ENCODE results near the gene SSR1.
"Not testable (repeated sequence)": the region's sequence is repeated elsewhere in the genome, so short reads cannot be mapped to it uniquely, and the experiment has no call there.

The SSR1 gene

DNA sequence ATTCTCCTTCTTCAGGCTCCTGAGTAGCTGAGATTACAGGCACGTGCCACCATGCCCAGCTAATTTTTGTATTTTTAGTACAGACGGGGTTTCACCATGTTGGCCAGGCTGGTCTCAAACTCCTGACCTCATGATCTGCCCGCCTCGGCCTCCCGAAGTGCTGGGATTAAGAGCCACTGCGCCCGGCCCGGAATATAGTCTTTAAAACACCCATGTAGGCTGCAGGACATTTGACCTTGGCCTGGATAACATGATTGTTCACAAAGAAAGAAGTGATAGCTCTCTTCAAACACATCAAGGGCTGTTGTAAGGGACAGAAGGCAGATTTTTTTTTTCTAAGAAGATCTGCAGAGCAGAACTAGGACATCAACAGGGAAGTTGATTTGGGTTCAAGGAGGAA is 38.5 kb downstream of the SSR1 start:
- DNase-seq: not testable (repeated sequence)

DNA sequence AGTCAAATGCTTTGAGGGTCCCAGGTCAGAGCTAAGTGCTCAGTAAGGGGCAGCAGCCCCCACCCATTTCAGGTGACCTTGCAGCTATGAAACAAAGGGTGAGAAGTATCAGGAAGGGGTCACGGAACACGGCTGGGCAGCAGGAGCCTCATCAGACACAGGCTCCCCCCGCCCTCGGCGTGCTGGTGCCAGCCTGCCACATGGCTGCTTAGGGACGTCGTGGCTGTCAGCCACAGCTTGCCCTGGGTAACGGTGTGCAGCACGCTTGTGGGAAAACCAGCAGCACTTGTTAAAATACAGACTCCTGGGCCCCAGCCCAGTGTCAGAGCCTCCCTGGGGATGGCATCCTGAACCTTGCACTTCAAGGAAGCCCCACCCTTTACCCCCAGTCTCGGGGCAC is 39.3 kb downstream of the SSR1 start:
- DNase-seq: no peak

- no peak for DNase-seq
Measured at GRCh38 chr6:7271205-7271534, 41.8 kb downstream of the SSR1 start.

DNA sequence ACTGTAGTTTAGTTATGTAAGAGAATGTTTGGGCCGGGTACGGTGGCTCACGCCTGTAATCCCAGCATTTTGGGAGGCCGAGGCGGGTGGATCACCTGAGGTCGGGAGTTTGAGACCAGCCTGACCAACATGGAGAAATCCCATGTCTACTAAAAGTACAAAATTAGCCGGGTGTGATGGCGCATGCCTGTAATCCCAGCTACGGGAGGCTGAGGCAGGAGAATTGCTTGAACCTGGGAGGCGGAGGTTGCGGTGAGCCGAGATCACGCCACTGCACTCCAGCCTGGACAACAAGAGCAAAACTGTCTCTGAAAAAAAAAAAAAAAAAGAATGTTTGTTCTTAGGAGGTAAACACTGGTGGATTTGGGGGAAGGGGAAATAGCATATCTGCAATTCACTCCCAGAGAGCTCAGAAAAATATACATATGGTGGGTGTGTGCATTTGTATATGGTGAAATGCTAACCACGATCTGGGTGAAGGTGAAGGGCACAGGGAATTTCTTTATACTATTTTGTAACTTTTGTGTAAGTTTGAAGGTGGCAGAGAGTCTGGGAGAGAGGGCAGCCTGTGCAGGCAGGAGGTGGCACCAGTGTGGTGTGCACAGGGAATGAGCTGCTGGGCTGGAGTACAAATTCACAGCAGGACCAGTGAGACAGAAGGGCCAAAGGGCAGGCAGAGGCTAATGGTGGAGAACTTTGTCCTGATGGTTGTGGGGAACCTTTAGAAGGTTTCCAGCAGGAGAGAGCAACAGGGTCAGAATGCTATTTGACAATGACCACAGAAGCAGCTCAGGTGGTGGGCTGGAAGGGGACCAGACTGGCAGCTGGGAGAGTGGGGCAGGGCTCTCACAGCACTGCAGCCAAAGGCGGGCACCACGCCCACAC is 42.4 kb downstream of the SSR1 start:
- DNase-seq: no peak

DNA sequence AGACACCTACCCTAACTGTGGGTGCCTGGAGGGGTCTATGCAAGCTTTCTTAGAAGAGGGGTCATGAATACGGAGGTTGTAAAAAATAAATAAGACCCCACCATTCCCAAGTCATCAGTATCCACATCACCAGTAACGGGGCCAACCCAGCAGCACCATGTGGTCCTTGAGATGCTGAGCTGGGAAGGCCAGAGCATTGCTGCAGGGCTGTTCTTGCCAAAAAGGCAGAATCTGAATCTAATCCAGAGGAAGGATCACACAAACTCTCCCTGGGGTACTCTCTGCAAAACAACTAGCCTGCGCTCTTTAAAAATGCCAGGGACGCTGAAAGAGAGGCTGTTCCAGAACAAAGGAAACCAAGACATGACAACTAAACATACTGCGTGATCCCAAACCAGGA is 43.2 kb downstream of the SSR1 start:
- no peak for DNase-seq

DNA sequence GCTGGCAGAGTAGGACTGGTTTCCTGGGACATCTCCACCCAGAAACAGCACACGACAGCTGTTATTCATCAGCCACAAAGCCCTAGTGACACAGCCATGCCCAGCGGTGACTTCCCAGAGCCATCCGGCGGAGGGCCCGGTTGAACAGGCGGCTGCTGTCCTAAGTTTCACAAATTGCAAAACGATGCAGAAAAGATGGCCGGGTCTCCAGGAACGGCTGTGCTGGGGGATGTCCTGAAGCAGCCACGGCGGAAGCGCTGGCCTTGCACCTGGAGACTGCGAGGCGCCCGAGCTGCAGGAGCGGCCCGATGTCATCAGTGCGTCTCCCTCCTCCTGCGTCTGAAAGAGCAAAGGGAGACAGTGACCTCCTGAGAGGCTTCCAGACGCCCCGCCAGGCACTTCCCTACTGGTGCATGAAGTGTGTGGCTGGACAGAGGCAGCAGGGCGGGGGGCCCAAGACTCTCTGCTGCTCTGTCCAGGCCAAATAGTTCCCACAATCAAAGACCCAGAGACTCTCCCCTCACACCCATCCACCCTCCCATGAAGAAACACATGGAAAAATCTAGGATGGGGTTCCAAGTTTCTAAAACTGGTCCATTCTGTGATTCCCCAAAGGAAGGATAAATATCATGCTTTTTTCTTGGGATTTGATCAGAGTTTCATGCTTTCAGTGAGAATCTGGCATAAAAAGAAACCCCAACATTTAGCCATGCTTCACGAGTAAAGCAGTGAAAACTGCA is 44.0 kb downstream of the SSR1 start:
- DNase-seq: no peak

- DNase-seq: no peak
Measured at GRCh38 chr6:7268362-7268761, 44.6 kb downstream of the SSR1 start.

- peak; percentile 95 for DNase-seq
Measured at GRCh38 chr6:7267466-7268091, 45.4 kb downstream of the SSR1 start.

- DNase-seq: no peak
Measured at GRCh38 chr6:7267071-7267465, 45.9 kb downstream of the SSR1 start.

- DNase-seq: not testable (repeated sequence)
Measured at GRCh38 chr6:7265385-7265726, 47.6 kb downstream of the SSR1 start.

DNA sequence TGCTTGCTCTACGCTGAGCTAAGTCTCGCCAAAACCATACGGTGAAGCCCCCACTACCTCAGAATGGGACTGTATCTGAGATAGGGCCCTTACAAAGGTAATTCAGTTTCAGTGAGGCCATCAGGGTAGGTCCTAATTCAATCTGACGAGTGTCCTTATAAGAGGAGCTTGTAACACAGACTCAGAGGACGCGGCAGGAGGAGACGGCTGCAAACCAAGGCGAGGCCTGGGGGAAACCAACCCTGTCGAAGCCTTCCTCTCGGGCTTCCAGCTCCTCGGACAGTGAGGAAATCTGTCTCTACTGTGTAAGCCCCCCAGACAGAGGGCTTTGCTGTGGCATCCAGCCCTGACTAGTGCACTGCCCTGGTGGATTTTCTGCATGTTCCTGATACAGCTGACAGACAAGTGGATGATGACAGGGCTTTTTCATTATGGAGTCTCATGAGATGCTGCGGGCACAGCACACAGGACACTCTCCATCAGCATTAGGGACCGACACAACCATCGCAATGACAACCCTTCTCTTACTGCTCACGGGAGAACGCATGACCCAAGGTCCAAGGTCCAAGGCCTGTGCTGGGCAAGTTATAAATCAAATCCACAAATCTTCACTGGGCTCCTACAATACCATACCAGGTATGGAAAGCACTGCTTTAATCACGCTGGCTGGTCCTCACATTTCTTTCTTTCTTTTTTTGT is 48.2 kb downstream of the SSR1 start:
- no peak for DNase-seq

- no peak for DNase-seq
Measured at GRCh38 chr6:7264041-7264440, 49.0 kb downstream of the SSR1 start.

DNA sequence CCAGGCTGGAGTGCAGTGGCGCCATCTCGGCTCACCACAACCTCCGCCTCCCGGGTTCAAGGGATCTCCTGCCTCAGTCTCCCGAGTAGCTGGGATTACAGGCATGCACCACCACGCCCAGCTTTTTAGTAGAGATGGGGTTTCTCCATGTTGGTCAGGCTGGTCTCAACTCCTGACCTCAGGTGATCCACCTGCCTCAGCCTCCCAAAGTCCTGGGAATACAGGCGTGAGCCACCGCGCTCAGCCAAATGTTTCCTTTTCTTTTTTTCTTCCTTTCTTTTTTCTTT is 49.5 kb downstream of the SSR1 start:
- not testable (repeated sequence) for DNase-seq

DNA sequence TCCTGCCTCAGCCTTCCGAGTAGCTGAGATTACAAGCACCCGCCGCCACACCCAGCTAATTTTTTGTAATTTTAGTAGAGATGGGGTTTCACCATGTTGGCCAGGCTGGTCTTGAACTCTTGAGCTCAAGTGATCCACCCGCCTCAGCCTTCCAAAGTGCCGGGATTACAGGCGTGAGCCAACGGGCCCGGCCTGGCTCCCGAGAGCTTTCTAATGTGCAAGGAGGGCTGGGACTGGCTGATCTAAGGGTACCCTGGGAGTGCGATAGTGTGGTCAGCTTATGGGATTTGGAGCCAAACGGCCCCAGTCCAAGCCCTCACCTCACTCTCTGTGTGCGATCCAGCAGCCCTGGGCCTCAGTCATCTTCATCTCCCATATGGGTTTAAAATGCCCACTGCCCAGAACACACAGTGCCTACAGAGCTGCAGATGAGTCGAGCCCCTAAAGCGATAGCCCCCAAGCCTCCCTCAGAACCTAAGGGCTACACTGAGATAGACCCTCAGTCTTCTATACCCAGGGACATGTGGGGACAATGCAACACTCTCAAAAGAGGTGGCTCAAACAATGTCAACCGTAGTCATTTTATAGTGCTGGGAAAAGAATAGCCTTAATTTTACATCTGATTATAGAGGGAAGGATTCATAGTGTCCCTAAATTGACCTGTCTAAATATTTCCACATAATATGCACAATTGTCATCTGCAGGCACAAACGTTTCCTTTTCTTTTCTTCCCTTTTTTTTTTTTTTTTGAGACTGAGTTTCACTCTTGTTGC is 50.1 kb downstream of the SSR1 start:
- no peak for DNase-seq

DNA sequence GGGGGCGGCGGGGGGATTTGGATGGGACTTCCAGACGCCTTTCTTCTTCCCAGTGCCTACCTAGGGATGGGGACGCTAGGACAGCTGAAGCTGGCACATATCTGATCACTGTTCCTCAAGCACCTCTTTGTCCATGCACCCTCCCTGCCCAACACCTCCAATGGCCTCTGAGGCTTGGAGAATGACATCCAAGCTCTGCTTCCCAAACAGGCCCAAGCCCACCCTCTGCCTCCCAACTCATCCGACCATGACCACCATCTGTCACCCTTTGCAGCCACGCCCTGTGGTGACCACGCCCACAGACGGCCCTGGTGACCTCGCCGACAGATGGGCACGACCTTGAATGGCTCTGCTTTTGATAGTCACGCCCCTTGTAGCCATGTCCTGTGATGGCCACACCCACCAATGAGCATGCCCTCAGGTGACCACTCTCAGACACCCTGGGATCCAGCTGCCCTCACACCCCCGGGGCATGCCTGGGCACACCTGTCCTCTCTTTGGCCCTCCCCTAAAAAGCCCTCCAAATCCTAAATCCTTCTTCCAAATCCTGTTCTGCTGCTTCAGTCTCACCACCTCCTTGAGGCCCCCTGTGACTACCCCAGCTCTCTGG is 51.0 kb downstream of the SSR1 start:
- no peak for DNase-seq

DNA sequence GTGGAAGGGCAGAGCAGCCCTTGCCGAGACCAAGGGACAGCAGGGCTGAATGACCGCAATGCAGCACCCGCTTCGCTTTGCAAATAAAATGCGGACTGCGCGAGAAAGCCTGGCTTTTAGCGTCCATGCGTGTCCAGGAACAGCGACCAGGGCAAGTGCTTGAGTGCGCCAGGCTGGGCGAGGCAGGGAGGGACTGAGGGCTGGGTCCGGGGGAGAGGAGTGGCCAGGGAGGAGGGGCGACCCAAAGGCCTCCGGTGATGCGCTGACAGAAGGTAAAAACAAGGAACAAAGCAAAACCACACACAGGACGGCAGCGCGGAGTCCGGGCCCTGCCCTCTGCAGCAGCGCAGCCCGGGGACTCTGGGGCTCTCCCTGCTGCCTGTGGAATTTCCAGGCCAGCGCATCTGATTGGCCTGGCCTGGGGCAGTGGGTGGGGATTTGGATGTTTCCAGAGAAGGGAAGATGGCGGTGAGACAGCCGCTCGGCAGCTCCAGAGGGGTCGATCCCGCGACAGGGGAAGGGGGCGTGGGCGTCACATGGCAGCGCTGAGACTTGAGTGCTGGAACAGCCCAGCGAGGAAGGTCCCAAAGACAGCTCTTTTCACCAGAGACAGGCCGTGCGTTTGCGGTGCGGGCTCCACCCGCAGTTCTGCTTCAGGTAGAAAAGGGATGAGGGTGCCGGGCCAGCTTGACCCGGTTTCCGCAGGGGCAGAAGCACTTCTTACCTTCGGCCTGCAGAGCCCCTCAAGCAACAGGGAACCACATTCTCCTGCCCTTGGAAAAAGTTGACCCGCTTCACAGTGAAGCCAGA is 51.8 kb downstream of the SSR1 start:
- DNase-seq: peak; percentile 88

- no peak for DNase-seq
Measured at GRCh38 chr6:7260291-7261031, 52.5 kb downstream of the SSR1 start.

- DNase-seq: no peak
Measured at GRCh38 chr6:7258231-7258763, 54.7 kb downstream of the SSR1 start.

- no peak for DNase-seq
Measured at GRCh38 chr6:7257521-7258230, 55.3 kb downstream of the SSR1 start.

GRCh38 chr6:7256785-7257184 is 56.2 kb downstream of the SSR1 start:
- DNase-seq: no peak

All from fibroblast of skin of right biceps (primary cell).